HL-60/S4 treated with retinoic acid at 250 ng/mL for 4 days and 3 days (cell line): Measurements from ENCODE around the gene SEZ6L2.

Experiments
- in situ Hi-C: fragments of 300-500 bp; cut with MboI; formaldehyde crosslinking; loops from 2 replicates; pipeline ENCODE4 v1.7.0; 2022; ENCODE audit warnings: low sequenced_read_pairs

Gene SEZ6L2

DNA sequence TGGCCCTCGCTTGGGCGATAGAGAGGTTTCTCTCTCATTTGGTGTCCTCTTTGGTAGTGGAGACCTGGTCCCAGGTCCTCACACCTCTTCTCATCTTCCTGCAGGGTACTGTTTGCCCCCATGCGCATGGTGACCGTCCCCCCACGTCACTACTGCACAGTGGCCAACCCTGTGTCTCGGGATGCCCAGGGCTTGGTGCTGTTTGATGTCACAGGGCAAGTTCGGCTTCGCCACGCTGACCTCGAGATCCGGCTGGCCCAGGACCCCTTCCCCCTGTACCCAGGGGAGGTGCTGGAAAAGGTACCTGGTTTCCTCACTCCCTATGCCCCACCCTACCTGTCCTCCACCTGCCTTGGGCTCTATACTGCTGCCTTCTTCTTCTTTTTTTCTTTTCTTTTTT, 68.6 kb downstream of the SEZ6L2 start:
- in situ Hi-C loops = no loop called here

DNA sequence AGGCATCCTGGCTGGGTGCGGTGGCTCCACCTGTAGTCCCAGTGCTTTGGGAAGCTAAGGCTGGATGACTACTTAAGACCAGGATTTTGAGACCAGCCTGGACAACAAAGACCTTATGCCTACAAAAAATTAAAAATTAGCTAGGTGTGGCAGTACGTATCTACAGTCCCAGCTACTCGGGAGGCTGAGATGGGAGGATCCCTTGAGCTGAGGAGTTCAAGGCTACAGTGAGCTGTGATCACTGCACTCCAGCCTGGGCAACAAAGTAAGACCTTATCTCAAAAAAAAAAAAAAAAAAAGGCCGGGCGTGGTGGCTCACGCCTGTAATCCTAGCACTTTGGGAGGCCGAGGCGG, 73.0 kb downstream of the SEZ6L2 start:
- in situ Hi-C loops = no loop called here

DNA sequence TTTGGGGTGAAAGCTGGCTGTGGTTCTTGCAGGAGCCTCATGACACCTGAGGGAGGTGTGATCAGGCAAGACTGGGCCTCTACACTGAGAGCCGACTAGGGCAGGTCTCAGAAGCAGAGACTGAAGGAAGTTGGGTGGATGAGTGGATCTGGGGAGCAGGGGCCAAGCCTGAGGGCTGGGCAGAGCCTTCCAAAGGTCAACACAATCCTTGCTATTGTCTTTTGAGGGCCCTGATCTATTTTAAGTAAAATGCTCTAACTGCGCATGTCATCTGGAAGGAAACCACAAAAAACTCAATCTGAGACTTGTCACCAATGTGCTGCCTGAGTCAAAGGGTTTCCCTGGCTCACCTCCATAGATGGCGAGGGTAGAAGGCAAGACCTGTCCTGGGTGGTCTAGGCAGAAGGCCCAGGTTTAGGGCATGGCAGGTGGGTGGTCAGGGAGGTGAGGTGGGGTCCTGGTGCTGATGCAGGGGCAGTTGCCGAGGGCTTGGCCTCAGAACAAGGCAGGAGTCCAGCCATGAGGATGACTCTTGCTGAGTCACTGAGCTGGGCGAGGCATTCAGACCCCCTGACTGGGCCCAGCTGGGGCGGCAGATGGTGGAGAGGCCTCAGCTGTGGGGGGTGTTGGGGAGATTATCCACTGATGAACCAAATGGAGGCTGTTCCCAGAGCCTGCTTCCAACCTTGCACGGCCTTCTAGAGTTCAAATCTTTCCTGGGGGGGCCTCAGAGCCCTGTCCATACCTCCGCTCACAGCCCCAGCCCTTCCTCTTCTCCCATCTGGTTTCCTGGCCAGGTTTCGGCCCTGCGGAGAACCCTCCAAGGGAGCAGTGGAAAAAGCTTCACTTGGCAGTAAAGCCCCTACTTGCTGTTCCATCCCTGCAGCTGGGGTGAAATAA, 74.0 kb downstream of the SEZ6L2 start:
- in situ Hi-C loops = no loop called here

GRCh38 chr16:29824589-29825144, 74.7 kb downstream of the SEZ6L2 start:
- in situ Hi-C loops = no loop called here

DNA sequence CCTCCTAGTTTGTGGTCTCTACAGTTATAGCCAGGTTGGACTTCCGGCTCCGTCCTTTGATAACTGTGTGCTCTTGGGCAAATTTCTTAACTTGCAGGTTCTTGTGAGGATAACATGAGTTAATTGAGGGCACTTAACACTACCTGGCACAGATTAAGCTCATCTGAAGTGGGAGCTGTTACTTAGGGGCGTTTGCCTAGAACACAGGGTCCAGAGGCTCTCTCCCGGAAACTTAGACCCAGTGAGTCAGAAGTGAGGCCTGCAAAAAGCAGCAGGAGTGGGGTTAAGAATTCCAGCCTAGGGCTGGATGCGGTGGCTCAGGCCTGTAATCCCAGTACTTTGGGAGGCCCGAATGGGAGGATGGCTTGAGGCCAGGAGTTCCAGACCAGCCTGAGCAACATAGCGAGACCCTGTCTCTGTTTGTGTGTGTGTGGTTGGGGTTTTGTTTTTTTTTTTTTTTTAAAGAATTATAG, 77.7 kb downstream of the SEZ6L2 start:
- in situ Hi-C loops = no loop called here
